HG03520 (cell line): Measurements from ENCODE around the gene BSG.
A peak's percentile ranks its signal among the peaks of the same experiment; 100 is the strongest.
"Not testable (repeated sequence)": the region's sequence is repeated elsewhere in the genome, so short reads cannot be mapped to it uniquely, and the experiment has no call there.

Source experiments
- ATAC-seq: cut with Tn5 transposase; IDR thresholded peaks from one replicate; pipeline ENCODE4 v1.9.1; 2021; ENCODE audit warnings: mild to moderate bottlenecking, moderate library complexity; ENCODE audit not compliant: unreplicated experiment

Gene BSG

DNA sequence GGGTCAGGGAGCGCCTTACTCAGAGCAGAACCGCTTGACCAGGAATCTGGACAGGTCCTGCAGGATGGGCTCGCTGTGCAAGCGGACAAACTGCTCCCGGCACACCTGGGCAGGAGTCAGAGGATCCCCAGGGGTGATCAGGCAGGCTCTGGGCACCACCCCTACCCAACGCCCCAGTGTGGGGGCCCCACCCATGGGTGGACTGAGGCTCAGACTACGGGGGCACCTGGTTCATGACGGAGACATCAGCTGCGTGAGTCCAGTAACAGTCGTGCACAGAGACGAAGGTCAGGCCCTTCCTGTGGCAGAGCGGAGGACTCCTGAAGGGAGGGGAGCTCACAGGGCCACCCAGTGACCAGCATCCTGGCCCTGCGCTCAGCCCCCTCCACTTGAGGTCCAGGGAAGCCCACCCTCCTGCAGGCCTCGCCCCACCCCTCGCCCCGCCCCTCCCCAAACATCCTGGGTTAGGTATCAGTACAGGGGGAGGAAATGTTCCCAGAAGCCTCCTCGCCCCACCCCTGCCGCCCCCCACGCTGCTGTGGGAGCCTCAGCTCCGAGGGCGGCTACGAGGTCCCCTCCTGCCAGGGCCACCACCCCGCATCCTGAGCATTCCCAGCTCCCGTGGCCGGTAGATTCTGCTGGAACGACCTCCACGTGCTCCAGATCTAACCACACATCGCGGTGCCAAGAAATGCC is 45.3 kb downstream of the BSG start:
- no peak for ATAC-seq

DNA sequence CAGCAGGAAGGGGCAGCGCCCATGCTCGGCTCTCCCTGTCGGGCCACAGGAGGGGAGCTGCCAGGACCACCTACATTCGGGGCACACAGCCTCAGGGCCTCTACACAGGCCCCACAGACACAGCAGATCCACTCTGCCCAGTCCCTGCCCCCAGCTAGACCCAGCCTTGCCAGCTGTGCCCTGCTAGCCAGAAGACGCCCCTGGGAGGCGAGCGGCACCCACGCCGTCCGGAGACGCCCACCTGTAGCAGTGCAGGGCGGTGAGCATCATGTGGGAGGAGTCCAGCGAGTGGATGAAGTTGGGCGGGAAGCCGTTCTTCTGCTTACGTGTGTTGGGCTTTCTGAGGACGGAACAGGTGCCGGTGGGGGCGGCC is 45.8 kb downstream of the BSG start:
- no peak for ATAC-seq

DNA sequence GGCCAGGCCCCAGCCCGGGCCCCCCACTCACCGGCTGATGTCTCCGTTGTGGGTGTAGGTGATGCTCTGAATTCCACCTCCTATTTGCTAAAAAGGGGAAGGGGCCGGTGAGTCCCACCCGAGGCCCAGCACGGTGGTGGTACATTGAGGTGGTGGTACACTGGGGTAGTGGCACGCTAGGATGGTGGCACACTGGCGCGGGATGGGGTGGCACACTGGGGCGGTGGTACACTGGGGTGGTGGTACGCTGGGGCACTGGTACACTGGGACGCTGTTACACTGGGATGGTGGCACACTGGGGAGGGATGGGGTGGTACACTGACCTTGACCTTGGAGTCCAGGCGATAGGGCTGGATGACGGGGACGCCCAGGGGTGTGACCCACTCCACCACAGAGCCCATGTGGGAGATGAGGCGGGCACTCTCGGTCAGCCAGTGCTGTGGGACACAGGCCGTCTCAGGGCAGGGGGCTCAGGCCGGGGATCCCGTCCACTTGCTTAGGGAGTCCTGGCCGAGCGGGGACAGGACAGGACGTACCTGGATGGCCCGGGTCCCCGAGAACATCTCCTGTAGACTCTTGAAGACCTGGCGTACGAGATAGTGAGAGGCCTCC is 46.4 kb downstream of the BSG start:
- ATAC-seq = no peak

DNA sequence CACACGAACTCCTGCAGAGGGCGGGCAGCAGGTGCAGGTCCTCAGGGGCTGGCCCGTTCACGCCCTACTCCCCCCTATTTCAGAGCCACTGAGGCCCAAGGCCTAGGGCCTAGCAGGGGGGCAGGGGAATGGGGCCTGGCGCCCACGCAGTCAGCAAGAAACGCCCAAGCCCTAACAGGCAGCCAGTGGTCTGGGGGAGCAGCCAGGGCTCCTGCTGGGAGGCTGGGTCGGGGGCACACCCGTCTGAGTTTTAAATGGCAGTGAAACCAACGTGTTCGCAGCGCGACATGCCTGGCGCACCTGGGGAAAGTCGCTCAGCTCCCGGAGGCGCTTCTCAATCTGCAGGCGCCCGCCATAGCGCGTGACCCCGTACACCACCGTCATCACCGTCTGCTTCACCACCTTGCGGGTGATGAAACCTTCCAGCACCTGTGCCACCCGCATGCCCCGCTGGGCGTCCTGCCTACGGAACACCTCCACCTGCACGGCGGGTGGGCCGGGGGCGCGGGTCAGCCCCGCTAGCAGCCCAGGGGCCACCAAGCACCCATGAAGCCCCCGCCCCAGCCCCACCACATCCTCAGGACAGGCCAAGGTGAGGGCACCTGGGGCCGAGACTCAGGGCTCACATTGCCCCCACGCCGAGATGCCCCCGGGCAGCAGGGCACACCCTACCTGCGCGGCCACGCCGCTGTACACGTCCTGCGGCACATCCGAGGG is 47.0 kb downstream of the BSG start:
- ATAC-seq = no peak

DNA sequence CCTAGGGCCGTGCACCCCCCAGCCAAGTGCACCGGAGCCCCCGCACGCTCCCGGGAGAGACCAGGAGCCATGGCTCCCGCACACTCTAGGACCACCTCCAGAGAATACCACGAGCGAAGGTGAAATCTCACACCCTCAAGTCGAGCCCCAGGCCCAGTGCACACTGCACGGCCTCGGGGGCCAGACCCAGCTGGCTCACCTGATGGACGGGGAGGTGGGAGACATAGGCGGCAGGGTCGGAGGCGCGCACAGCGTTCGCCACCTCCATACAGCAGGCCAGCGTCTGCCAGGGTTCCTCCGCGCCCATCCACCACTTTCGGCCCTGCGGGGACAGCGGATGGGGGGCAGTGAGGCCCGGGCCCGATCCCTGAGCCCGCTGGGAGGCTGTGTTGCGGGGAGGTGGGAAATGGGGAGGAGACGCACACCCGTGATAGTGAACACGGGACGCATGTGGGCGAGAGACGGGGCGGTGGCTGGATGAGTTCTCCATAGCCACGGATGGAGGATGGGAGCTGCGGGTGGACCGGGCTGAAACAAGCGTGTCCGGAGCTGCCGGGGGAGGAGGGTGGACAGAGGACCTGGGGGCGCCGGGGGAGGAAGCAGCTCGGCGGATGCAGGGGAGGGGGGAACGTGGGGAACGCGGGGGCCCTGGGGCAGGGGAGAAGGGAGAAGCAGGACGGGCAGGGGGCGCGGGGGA is 47.9 kb downstream of the BSG start:
- ATAC-seq = no peak

DNA sequence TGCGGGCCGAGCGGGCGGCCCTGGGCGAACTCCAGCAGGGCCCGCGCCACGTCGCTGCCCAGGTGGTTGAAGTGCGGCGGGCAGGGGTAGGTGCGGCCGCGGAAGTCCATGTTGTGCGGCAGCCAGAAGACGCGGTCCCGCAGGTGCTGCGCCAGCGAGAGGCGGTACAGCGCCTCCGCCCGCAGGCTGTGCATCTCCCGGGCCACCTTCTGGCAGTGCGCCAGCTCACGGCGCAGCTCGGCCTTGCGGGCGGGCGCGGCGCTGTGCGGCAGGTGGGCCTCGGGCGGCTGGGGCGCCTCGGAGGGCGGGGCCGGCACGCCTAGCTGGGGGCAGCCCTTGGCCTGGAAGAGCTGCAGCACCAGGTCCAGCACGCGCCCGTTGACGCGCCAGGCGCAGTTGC is 48.8 kb downstream of the BSG start:
- not testable (repeated sequence) for ATAC-seq

DNA sequence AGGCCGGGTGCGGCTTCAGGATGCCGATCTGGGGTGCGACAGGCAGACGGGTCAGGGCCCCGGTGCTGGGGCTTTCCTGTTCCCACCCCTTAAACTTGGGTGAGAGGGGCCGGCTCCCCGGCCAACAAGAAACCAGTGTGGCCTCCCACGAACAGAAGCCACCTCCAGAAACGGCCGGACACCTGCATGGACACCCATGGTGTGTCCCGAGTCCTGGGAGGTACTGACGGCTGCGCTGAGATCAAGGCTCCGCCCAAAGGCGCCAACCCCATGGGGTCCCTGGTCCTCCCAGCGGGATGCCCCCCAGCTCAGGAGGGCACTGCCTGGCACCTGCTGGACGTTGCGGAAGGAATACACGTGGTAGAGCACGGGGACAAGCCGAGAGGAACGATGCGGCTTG is 49.4 kb downstream of the BSG start:
- ATAC-seq = no peak

DNA sequence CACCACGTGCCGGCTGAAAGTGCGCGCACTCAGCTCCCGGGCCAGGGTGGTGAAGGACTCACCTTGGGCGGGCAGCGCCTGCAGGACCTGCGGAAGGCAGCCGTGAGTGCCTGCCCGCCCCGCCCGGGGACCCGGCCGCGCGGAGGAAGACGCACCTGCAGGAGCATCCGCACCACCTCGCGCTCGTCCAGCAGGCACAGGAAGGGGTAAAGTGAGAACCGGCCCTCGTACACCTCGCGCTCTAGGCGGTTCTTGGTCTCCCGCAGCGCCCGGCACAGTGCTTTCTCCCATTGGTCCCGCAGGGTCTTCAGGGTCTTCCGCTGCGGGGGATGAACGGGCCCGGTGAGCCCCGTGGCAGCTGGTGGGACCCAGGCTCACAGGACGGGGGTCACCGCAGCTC is 50.3 kb downstream of the BSG start:
- ATAC-seq = no peak

DNA sequence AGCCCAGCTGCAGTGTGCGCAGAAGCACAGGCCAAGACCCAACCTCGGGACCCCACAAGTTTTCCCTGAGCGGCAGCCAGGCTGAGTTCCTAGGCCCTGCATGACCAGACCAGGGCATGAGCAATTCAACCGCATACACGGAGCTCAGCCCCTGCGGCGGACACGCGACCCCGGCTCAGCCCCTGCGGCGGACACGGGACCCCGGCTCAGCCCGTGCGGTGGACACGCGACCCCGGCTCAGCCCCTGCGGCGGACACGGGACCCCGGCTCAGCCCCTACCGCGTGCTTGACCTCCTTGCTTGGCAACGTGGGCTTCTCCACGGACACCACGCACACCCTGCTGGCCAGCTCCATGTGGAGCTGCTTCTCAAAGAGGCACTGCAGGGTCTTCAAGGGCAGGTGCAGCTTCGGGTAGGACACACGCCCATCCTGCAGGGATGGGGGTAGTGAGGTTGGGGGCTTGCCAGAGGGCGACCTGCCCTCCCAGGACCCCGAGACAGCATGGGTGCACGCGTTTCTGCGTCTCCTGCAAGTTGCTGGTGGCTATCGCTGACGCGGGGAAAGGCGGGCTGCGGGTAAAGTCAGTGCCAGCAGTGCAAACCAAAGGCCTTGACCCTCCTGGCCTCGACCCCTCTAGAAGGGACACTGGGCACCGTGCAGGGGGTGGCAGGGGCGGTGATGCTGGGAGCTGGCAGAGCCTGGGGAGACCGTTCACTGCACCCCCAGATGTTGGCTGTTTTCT is 51.0 kb downstream of the BSG start:
- ATAC-seq = no peak

DNA sequence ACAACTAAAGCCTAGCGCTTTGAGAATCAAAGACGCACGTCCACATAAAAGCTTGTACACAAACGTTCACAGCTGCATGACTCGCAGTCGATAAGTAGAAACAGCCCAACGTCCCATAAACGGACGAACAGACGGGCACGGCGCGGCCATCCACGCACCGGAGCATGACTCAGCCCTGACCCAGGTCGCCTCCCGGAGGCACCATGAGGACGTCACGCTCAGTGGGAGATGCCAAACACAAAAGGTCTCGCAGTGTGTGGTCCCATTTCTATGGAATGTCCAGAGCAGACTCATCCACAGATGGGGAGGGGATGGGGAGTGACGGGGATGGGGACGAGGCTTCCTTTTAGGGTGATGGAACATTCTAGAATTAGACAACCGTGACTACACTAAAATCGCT is 51.6 kb downstream of the BSG start:
- no peak for ATAC-seq

DNA sequence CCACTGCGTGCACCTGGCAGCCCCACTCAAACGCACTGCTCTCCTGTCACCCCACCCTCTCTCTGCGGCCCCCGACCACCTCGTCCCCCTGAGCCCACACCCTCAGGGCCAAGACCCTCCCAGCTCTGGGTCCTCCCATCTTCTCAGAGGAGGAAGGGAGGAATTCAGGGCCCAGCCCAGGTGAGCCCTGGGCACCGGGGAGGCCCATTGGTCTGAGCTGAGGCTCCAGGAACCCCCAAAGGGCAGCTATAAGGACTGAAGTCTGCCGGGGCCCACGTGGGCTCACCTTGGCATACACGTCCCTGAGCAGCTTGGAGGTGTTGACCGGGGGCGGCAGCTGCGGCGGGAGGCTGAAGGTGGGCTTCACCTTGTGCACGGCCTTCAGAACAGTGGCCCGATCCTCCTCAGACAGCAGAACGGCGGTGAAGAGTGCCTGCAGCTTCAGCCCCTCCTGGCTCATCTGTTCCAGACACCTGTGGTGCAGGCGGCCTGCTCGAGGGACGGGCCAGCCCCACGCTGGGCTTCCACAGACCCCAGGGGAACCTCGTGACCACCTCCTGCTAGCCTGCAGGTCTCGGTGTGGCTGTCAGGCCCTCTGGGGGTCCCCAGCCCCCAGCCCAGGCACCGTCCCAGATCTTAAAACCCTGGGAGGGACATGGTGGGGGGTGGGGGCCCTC is 52.2 kb downstream of the BSG start:
- ATAC-seq = no peak

DNA sequence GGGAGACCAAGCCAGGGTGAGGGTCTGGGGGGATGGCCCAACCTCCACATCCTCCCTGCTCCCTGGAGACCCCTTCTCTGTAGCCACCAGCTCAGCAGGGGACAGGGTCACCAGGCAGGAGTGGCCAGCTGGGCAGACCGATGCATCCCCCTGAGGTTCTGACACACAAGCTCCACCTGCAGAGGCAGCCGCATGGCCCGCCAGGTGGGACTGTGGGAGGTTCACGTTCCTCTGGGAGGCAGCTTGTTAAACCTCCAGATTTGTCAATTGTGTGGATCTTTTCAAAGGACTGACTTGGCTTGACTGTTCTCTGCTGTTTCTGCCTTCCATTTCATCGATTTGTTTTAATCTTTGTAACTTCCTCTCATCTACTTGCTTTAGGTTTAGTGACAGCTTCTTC is 52.9 kb downstream of the BSG start:
- ATAC-seq = no peak

DNA sequence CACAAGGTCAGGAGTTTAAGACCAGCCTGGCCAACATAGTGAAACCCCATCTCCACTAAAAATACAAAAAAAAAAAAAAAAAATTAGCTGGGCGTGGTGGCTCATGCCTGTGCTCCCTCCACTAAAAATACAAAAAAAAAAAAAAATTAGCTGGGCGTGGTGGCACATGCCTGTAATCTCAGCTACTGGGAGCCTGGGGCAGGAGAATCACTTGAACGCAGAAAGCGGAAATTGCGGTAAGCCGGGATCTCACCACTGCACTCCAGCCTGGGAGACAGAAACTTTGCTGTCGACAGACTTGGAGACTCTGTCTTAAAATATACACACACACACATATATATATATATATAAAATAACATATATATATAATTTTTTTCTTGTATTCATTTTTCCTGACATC is 54.2 kb downstream of the BSG start:
- not testable (repeated sequence) for ATAC-seq

DNA sequence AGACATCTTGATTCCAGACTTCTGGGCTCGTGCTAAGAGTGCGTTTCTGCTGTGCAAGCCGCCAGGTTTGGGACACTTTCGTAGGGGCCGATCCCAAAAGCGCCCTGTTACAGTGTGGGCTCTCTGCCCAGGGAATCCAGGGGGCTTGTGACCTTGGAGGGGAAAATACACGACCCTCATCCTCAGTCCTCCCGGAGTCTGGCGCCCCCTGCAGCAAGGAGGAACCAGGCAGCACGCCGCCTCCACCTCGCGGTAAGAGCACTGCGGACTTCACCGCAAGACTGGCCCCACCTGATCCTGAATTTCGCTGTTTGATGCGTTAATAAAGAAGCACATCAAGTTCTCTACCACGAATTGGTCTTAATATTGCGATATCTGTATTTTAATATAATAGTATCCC is 55.8 kb downstream of the BSG start:
- no peak for ATAC-seq

DNA sequence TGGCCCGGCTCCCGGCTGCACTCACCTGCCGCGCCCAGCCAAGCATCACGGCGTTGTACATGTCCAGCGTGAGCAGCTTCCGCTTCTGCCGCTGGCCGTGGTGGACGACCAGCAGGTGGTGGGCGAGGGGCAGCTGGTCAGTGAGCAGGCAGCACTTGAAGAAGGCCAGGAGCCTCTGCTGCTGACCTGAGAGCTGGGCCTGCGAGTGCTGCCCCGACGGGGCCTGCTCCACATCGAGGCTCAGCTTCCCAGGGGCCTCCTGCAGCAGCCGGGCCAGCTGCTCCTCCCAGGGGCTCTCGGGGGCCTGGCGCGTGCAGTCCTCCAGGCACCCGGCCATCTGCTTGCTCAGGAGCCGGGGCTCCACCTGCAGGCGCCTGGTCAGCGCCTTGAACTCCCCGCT is 57.1 kb downstream of the BSG start:
- not testable (repeated sequence) for ATAC-seq

DNA sequence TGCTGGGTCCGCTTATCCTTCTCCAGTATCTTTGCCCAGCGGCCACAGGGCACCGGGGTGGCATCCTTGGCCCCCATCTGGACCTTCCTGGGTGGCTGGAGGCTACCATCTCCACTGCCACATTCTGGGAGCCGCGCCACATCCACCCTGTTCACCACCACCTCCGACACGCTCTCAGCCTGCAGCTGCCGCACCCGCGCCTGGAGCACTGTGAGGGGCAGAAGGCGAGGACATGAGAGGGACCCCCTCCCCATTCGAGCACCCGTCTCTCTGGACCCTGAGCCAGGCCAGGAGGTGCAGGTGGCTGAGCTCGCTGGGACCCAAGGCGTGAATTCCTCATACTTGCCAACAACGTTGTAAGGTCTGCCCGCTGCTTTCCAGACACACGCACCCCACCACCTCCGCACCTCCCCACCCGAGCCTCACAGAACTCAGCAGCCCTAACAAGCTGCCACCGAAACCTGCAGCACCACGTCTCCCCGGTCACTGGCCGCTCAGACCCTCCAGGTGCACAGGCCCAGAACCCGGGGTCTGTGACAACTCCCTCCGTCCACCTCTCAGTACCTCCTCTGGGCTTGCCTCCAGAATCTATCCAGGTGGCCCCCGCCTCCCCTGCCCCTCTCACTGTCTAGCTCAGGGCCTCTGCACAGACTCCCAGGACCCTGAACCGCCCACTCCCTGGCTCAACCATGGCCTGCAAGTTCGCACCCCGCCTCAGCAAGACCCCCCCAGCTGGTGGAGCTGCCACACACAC is 57.7 kb downstream of the BSG start:
- ATAC-seq = no peak

DNA sequence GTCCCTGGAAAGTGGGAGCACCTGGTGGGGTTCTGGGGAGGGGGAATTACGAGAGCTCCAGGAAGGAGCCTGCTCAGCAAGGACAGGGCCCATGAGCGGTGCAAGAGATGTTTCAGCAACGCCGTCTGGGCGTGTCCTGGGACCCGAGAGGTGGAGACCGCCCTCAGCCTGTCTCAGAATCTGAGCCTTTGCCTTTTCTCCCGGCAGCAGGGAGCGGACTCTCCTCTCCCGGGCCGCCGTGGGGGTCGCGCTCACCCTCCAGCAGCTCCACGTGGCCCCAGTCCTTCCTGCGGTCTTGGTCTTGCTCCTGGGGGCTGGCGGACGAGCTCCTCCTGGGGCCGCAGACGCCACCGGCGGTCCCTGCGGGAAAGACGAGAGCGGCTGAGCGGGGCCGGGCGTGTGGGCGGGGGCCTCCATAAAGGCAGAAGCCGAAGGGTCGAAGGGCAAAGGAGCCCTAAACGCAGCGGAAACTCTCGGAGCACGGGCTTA is 60.2 kb downstream of the BSG start:
- ATAC-seq = peak; percentile 14
